ENCODE results near the gene TMEM87B.
"Not testable (repeated sequence)": the region's sequence is repeated elsewhere in the genome, so short reads cannot be mapped to it uniquely, and the experiment has no call there.

TMEM87B gene

GRCh38 chr2:112065966-112066365 lies 10.9 kb downstream of the TMEM87B start:
- DNase-seq (ENCODE audit: low read depth) = peak; percentile 77

GRCh38 chr2:112069794-112070193 lies 14.7 kb downstream of the TMEM87B start:
- DNase-seq (ENCODE audit: low read depth) = not testable (repeated sequence)

GRCh38 chr2:112073875-112074274 lies 18.8 kb downstream of the TMEM87B start:
- no peak for DNase-seq (ENCODE audit: low read depth)

- DNase-seq (ENCODE audit: low read depth) = no peak
These were observed 19.4 kb downstream of the TMEM87B start for GRCh38 chr2:112074506-112074905.

GRCh38 chr2:112075490-112076260 lies 20.6 kb downstream of the TMEM87B start:
- no peak for DNase-seq (ENCODE audit: low read depth)

- no peak for DNase-seq (ENCODE audit: low read depth)
These were observed 22.7 kb downstream of the TMEM87B start for GRCh38 chr2:112077814-112078213.

GRCh38 chr2:112081262-112081661 lies 26.2 kb downstream of the TMEM87B start:
- DNase-seq (ENCODE audit: low read depth) = no peak

GRCh38 chr2:112084689-112085374 lies 29.8 kb downstream of the TMEM87B start:
- DNase-seq (ENCODE audit: low read depth) = no peak

GRCh38 chr2:112085375-112085730 lies 30.3 kb downstream of the TMEM87B start:
- no peak for DNase-seq (ENCODE audit: low read depth)

GRCh38 chr2:112085916-112086669 lies 31.0 kb downstream of the TMEM87B start:
- DNase-seq (ENCODE audit: low read depth) = no peak

- no peak for DNase-seq (ENCODE audit: low read depth)
These were observed 32.4 kb downstream of the TMEM87B start for GRCh38 chr2:112087346-112088020.

GRCh38 chr2:112089375-112089774 lies 34.3 kb downstream of the TMEM87B start:
- DNase-seq (ENCODE audit: low read depth) = no peak

- peak; percentile 61 for DNase-seq (ENCODE audit: low read depth)
These were observed 37.4 kb downstream of the TMEM87B start for GRCh38 chr2:112092286-112093041.

- DNase-seq (ENCODE audit: low read depth) = no peak
These were observed 38.1 kb downstream of the TMEM87B start for GRCh38 chr2:112093216-112093615.

GRCh38 chr2:112095681-112096080 lies 40.6 kb downstream of the TMEM87B start:
- no peak for DNase-seq (ENCODE audit: low read depth)

GRCh38 chr2:112096098-112096497 lies 41.0 kb downstream of the TMEM87B start:
- DNase-seq (ENCODE audit: low read depth) = no peak

- DNase-seq (ENCODE audit: low read depth) = no peak
These were observed 53.2 kb downstream of the TMEM87B start for GRCh38 chr2:112108178-112108832.

- DNase-seq (ENCODE audit: low read depth) = no peak
These were observed 54.2 kb downstream of the TMEM87B start for GRCh38 chr2:112109278-112109677.

- no peak for DNase-seq (ENCODE audit: low read depth)
These were observed 55.9 kb downstream of the TMEM87B start for GRCh38 chr2:112110966-112111365.

- DNase-seq (ENCODE audit: low read depth) = not testable (repeated sequence)
These were observed 58.3 kb downstream of the TMEM87B start for GRCh38 chr2:112113354-112113753.

GRCh38 chr2:112118148-112118547 lies 63.1 kb downstream of the TMEM87B start:
- no peak for DNase-seq (ENCODE audit: low read depth)
